NCI-H128 (cell line): ENCODE results near the gene TMEM86A.
"Not testable (repeated sequence)": the region's sequence is repeated elsewhere in the genome, so short reads cannot be mapped to it uniquely, and the experiment has no call there.

Experiments used
- DNase-seq: peaks from one replicate; lab custom pipeline; 2025; ENCODE audit not compliant: unreplicated experiment; lab: John Stamatoyannopoulos, UW

The TMEM86A gene, protein sequence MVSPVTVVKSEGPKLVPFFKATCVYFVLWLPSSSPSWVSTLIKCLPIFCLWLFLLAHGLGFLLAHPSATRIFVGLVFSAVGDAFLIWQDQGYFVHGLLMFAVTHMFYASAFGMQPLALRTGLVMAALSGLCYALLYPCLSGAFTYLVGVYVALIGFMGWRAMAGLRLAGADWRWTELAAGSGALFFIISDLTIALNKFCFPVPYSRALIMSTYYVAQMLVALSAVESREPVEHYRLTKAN

DNA sequence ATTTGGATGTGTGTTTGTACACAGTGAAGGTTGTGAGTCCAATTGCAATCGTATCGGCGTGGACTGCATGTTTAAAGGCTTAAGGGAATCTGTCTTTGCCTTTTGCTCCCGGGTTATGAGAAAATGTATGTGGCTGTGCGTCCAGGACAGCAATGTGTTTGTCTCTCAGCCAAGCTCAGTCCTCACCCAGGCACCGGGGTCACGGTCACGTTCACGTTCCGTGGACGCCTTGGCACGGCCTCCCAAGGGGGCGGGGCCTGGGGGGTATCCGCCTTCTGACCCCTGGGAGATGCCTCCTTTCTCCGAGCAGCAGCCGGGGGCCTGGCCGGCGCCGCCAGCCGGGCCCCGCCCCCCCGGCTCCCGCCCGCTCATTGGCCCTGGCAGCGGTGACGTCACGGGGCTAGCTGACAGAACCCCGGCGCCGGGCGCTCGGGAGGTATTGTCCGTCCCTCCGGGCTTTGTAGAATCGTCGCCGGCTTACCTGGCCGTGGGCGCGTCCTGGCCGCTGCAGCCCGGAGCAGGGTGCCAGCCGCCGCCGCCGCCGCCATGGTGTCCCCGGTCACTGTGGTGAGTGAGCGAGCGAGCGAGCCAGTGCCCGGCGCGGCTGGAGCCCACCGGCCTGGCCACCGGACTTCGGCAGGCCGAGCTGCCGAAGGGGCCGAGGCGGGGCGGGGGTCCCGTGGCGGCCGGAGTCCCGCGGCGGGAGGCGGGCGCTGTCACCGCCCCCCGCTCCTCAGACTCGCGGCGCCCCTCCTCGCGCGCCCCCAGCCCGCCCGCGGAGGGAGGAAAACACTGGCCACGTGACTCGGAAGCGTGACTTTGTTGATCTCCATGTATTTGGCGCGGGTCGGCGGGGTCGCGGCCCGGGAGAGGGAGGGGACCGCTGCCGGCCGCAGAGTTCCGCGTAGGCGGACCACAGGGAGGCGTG, at the start of gene TMEM86A:
Gene TMEM86A, plus strand, starts transcription at position 439 of the 928 bp plus-strand sequence. Its CDS starts 108 bp downstream, at position 547.
- DNase-seq = peak; percentile 76

DNA sequence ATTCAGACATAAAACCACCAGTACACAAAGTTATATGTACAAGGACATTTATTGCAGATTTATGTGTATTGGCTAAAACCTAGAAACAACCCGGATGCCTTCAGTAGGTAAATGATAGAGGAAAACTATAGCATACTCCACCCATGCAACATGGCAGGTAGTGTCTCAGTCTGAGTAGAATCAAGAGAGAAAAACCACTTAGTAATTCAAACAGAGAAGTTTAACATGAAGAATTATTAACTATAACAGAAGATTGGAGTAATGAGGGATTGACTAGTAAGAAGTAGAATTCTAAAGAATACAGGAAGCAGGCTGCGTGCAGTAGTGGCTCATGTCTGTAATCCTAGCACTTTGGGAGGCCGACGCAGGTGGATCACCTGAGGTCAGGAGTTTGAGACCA, 48.2 kb upstream of the TMEM86A start:
- DNase-seq = no peak

DNA sequence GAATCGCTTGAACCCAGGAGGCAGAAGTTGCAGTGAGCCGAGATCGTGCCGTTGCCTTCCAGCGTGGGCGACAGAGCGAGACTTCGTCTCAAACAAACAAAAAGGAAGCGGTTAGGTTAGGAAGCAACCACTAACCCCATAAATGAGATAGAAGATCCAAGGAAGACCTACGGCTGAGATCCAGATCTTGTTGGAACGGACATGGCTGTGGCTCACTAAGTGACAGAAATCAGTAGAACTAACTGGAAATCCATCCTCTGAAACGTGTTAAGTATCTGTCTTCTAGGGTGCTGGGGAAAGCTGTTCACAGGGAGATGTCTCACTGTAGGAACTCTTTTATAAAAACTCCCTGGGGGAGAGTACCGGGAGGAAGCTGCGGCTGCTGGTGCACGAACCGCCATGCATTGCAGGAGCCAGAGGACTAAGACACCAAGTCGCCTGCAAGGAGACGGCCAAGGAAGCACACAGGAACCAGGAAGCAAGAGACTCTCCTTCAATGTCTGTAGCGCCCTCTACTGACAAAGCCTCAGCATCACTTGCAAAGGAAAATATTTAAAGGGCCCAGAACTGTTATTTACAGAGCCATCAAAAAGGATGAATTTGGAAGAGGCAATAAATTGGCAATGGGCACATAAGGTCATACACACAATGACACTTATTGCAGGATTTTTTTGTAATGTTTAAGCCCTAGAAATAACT, 47.6 kb upstream of the TMEM86A start:
- DNase-seq = no peak

DNA sequence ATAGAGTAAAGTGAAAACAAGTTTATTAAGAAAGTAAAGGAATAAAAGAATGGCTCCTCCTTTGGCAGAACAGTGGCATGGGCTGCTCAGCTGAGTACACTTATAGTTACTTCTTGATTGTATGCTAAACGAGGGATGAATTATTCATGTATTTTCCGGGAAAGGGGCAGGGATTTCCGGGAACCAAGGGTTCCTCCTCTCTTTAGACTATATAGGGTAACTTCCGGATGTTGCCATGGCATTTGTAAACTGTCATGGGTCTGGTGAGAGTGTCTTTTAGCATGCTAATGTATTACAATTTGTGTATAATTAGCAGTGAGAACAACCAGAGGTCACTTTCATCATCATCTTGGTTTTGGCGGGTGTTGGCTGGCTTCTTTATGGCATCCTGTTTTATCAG, 40.9 kb upstream of the TMEM86A start:
- DNase-seq = no peak

DNA sequence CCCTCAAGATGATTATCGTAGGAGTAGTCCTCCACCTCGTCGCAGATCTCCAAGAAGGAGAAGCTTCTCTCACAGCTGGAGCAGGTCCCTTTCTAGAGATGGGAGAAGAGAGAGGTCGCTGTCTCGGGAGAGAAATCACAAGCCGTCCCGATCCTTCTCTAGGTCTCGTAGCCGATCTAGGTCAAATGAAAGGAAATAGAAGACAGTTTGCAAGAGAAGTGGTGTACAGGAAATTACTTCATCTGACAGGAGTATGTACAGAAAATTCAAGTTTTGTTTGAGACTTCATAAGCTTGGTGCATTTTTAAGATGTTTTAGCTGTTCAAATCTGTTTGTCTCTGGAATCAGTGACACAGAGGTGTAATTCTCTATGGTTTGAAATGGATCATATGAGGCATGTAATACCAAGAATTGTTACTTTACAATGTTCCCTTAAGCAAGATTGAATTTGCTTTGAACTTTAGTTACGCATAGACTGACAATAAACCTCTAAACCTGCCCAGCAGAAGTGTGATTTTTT, 33.2 kb upstream of the TMEM86A start:
- DNase-seq = not testable (repeated sequence)

DNA sequence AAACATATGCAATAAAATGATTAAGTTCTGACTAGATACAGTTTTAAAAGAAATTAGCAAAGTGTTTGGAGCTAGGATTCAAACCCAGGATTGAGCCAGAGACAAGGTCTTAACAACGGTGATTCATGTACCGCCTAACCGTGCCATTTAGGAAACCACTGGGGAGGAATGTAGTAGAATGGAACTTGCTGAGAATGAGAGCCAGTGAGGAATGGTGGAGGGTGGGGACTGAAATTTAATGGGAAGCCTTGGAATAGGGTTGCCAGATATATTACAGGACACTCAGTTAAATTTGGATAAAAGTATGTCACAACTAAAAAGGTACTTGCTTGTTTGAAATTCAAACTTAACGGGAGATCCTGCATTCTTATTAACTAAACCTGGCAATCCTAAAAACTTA, 30.4 kb upstream of the TMEM86A start:
- DNase-seq = no peak

DNA sequence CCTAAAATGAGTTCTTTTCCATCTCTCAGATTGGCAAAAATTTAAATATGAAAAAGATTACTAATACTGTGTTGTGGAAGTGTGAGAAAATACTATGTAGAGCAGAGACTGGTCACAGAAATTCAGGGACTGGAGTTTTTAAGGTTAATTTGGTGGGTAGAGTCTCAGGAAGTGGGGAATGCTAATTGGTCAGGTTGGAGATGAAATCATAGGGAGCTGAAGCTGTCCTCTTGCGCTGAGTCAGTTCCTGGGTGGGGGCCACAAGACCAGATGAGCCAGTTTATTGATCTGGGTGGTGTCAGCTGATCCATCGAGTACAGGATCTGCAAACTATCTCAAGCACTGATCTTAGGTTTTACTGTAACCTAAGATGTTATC, 29.4 kb upstream of the TMEM86A start:
- no peak for DNase-seq

DNA sequence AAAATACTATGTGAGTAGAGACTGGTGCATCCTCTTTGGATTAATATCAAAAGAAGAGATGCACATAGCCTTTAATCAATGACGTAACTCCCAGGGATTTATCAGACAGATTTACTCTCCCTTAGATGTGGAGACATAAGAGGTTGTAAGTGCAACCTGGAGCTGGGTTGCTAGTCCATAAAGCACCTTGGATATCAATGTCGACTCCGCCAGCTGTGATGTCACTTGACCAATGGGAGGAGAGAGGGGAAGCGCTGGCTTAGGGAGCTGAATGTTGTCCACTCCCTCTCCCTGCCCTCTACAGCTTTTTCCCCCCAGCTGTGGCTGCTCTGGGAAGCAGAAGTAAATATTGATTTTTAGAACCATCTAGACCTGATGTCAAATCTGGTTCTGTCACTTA, 28.9 kb upstream of the TMEM86A start:
- no peak for DNase-seq

DNA sequence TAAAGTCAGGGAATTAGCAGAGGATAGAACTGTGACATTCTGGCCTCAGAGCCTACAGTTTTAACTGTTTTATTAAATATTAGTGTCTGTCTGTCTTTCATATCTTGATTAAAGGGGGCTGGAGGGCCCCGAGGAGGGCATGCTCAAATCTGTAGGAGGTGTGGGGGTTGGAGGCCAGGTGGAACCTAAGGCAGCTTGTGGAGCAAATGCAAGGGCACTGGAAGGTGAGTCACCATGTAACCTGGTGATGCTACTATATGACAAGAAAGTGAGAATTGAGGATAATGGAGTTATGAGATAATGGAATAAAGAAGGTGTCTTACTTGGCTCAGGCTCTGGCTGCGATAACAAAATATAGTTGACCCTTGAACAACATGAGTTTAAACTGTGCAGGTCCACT, 27.3 kb upstream of the TMEM86A start:
- DNase-seq = no peak

DNA sequence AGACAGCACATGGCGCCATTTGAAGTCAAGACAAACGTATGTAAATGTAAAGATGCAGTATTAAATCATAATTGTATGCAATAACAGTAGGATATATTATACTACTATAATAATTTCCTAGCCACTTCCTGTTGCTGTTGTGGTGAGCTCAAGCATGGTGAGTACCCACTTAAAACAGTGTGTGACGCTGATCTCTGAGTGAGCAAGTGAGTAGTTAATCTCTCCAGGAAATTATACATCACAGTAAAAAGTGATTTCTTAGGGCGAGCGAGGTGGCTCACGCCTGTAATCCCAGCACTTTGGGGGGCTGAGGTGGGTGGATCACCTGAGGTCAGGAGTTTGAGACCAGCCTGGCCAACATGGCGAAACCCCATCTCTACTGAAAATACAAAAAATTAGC, 26.4 kb upstream of the TMEM86A start:
- DNase-seq = not testable (repeated sequence)

DNA sequence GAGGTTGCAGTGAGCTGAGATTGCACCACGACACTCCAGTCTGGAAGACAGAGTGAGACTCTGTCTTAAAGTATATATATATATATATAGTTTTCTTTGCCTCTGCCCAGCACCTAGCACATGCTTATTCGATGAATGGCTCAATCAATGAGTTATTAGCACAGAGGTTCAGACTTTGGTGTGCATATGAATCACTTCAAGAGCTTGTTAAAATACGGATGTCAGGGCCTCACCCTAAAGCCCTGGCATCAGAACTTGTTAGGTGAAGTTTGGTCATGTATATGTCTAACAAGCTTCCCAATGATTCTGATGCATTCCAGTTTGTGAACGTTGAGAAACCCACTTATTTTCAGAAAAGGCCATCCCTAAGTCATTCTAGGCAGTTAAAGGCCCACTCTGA, 21.8 kb upstream of the TMEM86A start:
- no peak for DNase-seq

DNA sequence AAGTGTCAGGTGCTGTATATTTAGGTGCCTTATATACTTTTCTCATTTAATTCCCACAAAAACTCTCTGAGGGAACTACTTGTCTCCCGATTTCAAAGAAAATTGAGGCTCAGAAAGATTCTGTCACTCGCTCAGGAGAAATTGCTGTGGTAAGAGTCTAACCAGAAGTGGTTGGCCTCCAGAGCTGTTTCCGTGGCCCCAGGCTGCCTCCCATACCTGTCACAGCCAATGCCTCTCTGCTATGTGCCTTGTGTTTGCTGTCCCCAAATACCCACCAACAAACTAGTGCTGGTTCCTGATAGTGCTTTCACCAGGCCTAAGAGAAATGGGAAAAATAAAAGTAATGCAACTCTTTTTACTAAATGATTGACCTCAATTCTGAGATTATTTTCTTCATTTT, 21.0 kb upstream of the TMEM86A start:
- DNase-seq = no peak

DNA sequence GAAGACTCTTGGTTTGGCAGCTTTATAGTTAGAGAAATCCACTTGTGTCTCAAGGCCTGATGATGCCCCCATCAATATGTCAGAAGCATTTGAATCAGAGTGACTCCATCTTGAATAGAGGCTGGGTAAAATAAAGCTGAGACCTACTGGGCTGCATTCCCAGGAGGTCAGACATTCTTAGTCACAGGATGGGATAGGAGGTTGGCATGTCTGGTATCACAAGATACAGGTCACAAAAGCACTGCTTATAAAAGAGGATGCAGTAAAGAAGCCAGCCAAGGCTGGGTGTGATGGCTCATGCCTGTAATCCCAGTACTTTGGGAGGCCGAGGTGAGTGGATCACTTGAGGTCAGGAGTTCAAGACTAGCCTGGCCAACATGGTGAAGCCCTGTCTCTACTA, 16.6 kb upstream of the TMEM86A start:
- DNase-seq = not testable (repeated sequence)

DNA sequence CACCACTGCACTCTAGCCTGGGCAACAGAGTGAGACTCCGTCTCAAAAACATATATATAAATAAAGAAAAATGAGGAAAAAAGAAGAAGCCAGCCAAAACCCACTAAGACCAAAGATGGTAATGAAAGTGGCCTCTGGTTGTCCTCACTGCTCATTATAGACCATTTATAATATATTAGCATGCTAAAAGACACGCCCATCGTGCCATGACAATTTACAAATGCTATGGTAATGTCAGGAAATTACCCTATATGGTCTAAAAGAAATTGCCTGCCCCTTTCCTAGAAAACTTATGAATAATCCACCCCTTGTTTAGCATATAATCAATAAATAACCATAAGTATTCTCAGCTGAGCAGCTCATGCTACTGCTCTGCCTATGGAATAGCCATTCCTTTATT, 16.1 kb upstream of the TMEM86A start:
- DNase-seq = no peak

DNA sequence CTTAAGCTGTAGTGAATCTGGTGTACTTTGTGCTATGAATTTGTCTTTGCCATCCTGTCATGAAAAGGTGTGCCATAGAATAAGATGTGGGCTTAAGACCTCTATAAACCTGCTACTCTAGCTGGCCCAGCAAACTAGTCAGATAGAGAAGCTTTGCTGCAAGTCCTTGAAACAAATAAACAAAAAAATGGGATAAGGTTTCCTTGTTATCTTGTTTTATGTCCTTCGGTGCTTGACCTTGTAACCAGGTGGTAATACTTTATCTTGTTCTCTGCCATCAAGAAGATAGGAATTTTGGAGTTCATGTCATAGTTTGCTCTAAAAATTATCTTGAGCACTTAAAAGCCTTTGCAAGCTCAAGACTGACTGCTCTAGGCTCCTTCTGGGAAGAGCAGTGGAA, 14.3 kb upstream of the TMEM86A start:
- DNase-seq = no peak

DNA sequence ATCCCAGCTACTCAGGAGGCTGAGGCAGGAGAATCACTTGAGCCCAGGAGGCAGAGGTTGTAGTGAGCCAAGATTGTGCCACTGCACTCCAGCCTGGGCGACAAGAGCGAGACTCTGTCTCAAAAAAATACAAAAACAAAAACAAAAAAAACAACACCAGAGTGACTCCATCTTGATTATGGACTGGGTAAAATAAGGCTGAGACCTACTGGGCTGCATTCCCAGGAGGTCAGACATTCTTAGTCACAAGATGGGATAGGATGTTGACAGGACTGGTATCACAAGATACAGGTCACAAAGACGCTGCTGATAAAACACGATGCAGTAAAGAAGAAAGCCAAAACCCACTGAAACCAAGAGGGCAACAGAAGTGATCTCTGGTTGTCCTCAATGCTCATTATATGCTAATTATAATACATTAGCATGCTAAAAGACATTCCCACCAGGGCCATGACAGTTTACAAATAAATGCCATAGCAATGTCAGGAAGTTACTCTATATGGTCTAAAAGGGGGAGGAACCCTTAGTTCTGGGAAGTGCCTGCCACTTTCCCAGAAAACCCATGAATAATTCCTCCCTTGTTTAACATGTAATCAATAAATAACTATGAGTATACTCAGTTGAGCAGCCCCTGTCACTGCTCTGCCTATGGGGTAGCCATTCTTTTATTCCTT, 7.0 kb upstream of the TMEM86A start:
- DNase-seq = not testable (repeated sequence)

DNA sequence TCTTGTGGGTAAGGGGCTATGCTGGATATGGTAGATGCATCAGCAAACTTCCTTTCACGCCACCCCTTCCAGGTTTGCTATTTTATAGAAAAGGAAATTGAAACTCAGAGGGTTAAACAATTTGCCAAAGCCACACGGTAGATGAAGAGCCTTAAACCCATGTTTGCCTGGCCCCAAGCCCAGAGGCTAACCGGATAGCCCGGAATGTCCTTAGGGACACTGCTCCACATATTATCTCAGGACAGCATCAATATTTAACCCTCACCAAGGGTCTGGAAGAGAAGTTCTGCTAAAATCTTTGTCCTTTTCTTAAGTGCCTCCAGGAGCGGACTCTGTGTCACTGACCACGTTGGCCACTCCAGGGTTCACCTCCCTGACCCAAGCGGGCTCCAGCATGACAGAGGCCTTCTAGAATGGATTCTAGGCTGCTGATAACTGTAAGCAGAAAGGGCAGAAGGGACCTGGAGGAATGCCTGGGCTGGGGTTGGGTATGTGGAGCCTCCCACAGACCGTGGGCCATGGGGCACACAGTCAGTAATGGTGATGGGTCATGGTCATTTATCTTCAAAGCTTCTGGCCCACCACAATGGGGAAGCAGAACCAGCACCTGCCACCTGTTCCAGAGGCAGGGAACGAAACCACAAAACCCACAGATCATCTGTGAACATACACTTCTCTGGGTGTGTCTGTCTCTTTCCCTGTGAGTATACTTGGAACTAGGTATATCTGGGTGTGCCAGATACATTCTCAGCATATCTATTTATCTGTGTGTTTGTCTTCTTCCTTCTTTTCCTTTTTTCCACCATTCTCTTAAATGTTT, 5.4 kb upstream of the TMEM86A start:
- DNase-seq = no peak

DNA sequence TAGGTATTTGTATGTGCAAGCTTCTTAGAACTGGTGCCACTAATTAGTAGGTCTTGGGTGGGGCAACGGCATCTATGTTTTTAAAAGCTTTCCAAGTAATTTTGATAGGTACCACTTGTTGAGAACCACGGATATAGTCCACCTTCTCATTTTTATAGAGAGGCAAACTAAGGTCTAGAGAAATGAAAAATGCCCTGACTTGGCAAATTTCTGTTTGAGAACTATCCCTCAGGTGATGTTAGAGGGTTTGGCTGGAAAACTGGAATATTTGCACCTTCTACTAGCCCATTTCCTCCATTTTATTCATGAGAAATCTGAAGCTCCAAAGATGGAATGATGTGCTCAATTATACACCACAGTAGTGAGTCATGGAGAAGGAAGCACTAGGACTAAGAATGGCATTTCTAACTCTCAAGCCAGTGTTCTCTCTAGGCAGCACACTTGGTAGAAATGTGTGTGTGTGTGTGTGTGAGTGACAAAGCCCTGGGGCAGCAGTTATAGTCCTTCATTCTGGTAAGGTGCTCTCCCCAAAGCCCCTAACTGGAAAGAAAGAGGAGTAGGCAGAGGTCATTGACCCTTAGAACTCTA, 1.8 kb upstream of the TMEM86A start:
- no peak for DNase-seq

DNA sequence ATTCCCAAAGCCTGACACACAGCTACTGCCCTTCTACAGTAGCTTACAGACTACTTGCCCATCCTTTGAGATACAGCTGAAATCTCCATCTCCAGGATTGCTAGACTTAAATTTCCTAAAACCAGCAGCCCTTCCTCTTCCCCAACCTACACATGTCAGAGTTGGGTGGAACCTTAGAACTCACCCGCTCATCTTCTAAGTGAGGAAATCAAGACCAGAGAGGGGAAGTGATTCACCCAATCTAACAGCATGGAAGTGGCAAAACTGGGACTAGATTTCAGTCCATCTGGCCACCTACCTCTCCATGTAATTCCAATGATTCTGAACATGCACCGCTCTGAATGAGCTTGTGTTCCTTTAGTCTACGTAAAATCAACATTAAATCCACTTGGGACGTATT, 1.0 kb upstream of the TMEM86A start:
- DNase-seq = no peak

DNA sequence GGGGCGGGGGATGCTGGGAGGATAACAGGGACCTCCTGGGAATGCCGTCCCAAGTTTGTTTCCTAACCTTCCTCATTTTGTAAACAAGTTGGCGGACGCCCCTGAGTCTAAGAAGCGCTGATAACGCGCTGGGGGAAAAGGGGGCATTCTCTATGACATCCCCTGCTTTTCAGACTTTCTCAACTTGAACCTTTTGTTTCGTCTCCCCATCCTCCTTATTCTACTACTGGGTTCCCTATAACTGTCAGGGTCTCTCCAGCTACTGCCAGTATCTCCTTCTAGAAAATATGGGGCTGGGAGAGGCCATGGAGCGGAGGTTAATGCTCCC, 654 bp downstream of the TMEM86A start:
- no peak for DNase-seq
